SIG-M5 treated with dmso at 0.1 percent for 504 hours (cell line): ENCODE results near the gene GCM1.
"Not testable (repeated sequence)": the region's sequence is repeated elsewhere in the genome, so short reads cannot be mapped to it uniquely, and the experiment has no call there.

Source experiments
- DNase-seq: peaks from one replicate; lab custom pipeline; 2025; ENCODE audit not compliant: unreplicated experiment; lab: John Stamatoyannopoulos, UW

GCM1 gene, protein sequence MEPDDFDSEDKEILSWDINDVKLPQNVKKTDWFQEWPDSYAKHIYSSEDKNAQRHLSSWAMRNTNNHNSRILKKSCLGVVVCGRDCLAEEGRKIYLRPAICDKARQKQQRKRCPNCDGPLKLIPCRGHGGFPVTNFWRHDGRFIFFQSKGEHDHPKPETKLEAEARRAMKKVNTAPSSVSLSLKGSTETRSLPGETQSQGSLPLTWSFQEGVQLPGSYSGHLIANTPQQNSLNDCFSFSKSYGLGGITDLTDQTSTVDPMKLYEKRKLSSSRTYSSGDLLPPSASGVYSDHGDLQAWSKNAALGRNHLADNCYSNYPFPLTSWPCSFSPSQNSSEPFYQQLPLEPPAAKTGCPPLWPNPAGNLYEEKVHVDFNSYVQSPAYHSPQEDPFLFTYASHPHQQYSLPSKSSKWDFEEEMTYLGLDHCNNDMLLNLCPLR

DNA sequence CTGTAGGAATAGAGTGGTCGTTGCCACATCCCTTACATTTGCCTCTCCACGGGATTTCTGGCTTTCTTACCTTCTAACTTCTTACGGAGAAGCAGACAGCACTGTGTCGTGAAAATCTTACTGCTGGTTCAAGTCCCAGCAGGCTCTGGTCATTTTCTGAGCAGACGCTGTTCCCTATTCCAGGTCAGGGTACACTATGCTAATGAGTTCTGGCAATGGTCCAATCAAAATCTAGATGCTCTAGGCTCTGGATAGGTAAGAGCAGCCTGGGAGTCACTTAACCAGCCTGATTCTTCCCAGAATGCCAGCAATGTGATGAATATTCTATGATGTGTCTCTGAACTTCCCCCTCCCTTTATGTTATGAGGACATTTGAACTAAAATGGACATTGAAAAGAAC is at the start of gene GCM1:
Gene GCM1 (minus strand): TSS at position 158 of the 400 bp plus-strand sequence. CDS start 3,209 bp downstream, outside the sequence.
- DNase-seq, result no peak

- no peak for DNase-seq
Observed at GRCh38 chr6:53197553-53197952, 48.9 kb upstream of the GCM1 start.

DNA sequence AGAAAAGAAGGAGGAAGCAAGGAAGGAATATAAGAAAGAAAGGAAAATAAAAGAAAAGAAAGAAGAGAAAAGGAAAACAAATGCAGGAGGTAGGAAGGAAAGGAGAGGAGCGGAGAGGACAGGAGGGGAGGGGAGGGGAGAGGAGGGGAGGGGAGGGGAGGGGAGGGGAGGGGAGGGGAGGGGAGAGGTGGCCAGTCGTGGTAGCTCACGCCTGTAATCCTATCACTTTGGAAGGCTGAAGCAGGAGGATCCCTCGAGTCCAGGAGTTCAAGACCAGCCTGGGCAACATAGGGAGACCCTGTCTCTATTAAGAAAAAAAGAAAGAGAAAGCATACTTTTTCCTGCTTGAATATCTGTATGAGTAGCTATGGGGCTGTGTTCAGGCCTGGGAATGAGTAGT is 46.4 kb upstream of the GCM1 start:
- no peak for DNase-seq

DNA sequence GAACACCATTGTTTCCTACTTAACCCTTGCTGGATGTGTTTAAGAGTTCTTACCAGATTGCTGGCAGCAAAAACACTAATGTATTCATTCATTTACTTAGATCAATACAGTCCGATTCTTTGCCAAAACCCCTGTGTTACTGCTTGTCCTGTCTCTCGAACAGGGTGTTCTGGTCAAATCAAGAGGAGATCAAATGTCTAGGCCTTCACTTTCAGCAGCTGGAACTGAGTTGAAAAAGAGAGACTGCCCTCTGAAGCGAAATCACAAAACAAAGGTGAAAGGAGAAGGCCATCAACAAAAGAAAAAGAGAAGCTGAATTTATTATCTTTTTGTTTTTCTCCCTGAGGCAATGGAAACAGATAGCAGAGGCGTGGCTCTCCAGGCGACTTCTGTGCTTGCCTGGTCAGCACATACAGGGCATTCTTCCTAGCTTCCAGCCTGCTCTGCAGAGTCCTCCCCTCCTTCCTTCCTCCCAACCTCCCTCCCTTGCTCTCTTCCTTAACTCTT is 44.1 kb upstream of the GCM1 start:
- no peak for DNase-seq

DNA sequence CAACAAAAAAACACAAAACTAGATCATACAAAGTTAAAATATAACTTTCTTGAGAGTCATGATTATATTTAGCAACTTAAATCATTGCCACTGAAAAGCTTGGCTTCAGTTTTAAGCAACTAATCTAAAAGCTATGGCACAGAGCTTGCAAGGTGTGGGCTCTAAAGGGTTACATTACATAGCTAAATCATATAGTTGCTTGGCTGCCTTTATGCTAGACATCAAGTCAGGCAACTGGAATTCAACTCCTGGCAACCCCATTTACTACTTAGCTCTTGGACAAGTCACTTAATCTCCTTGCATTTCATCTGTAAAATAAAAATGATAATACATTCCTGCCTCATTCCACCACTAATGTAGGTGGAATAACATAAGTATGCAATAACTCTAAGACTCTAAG is 40.9 kb upstream of the GCM1 start:
- DNase-seq, result no peak

DNA sequence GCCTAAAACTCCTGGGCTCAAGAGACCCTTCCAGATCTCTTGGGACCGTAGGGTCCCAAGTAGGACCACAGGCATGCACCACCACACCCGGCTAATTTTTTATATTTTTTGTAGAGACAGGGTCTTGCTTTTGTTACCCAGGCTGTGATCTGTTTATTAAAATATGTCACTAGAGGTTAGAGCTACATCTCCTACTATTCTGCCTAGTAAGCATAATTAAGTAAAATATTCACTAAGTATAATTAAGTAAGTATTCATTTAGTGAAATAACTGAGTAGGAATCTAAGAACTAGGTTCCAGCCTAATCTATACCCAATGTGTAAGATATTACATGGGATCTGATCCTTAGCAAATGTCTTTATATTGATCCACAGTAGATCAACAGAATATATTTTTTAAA is 40.2 kb upstream of the GCM1 start:
- no peak for DNase-seq

- DNase-seq, result no peak
Observed at GRCh38 chr6:53180678-53181077, 32.0 kb upstream of the GCM1 start.

DNA sequence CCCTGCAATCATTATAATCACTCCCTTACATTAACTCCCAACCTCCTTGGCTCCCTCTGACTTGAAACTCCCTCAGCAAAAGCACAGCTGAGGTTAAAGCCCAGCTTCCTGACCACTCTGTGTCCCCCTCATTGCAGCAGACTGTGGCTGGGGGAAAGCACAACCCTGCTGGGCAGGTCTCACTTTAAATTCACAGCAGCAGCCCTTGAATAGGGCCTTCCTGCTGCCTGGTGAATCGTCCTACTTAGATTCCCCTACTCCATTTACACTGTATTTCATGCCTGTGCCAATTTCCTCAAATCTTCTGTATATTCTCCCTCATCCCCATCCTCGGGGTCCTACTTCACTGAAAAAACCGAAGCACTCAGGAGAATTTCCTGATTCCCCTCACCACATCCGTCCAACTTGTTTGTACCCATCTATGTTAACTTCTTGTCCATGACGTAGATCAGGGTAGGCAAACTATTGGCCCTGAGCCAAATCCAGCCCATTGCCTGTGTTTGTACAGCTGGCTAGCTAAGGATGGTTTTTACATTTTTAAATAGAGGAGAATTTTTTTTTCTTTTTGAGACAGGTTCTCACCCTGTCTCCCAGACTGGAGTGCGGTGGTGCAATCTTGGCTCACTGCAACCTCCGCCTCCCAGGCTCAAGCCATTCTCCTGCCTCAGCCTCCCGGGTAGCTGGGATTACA is 31.5 kb upstream of the GCM1 start:
- no peak for DNase-seq

DNA sequence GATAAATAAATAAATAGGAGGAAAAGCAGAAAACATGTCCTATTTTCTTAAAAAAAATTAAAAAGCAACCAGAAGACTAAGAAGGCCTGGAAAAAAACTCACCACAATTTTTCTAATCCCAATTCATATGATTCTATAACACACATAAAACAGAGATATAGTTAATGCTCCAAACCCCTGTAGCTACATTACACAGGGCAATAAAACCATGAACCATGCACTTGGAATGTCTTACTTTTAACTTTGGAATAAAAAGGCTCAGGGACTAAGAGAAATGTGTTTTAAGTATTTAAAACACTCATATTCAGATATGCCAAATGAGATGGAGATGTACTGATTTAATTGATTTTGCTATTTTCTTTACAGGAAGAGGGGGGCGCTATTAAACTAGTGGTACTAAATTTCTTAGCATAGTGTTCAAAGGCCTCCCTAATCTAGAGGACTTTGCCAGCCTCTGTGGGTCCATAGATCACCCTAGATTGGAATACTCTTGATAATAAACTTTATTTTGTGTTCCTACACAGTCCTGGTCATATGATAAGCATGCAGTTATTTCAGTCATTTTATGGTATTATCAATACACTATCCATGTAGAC is 30.3 kb upstream of the GCM1 start:
- no peak for DNase-seq

GRCh38 chr6:53175027-53175426 is 26.4 kb upstream of the GCM1 start:
- no peak for DNase-seq

DNA sequence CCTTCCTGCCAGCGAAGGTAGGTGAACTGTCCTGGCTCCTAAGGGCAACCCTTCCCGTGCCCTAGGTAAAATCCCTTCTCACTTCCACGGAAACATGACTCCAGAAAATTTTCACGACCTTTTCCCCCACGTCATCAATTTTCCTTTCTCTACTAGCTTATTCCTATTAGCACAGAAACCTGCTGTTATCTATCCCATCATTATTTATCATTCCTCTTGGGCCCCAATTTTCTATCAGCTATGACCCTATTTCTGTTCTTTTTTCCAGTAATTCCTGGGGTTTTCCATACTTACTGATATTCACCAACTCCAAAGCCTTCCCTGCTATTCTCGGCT is 23.8 kb upstream of the GCM1 start:
- DNase-seq, result no peak

GRCh38 chr6:53171605-53172467 is 23.2 kb upstream of the GCM1 start:
- peak; percentile 57 for DNase-seq

- no peak for DNase-seq
Observed at GRCh38 chr6:53168516-53169267, 20.1 kb upstream of the GCM1 start.

DNA sequence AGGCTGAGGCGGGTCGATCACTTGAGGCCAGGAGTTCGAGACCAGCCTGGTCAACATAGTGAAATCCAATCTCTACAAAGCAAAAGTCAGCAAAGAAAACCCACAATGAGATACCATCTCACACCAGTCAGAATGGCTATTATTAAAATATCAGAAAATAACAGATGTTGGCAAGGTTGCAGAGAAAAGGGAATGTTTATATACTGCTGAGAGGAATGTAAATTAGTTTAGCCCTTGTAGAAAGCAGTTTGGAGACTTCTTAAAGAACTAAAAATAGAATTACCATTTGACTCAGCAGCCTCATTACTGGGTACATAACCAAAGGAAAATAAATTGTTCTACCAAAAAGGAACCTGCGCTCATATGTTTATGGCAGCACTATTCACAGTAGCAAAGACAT is 16.7 kb upstream of the GCM1 start:
- DNase-seq, result no peak

GRCh38 chr6:53162606-53163005 is 14.0 kb upstream of the GCM1 start:
- DNase-seq, result peak; percentile 44

DNA sequence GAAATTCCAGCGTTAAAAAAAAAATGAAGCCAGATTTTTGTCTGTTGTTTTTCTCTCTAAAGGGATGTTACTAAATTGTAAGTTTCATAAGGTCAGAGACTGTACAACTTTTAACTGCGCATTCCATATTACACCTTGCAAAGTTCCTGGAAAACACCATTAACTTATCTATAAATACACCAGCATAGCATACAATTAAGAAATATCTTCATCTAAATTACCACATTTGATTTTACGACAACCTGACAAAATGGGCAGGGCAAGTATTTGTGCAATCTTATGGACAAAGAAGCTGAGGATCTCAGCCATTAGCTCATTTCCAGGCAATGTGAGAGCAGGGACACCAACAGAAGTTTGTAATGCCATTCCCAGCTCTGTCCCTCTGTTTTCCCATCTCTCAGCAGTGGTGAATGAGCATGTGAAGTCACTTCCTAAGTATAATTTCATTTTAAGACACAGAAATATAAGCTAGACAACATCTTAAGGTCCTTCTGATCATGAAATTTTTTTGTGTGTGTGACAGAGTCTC is 12.9 kb upstream of the GCM1 start:
- no peak for DNase-seq

DNA sequence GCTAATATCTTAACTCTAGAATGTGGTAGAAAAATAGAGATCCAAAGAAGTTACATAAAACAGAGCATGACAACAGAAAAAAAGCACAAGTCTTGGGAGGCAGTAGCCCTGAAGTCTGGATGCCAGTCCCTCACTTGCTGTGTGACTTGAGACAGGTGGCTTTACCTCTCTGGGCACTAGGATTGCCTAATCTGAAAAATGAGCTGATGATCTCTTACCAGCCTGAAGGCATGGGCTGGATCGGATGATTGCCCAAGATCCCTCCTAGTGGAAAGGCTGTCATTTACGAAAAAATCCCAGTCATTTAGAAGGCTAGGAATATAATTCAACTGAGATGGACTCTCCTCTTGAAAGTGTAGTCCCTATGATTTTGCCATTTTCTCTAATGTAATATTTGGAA is 10.9 kb upstream of the GCM1 start:
- DNase-seq, result peak; percentile 4

- not testable (repeated sequence) for DNase-seq
Observed at GRCh38 chr6:53158076-53158475, 9.4 kb upstream of the GCM1 start.

DNA sequence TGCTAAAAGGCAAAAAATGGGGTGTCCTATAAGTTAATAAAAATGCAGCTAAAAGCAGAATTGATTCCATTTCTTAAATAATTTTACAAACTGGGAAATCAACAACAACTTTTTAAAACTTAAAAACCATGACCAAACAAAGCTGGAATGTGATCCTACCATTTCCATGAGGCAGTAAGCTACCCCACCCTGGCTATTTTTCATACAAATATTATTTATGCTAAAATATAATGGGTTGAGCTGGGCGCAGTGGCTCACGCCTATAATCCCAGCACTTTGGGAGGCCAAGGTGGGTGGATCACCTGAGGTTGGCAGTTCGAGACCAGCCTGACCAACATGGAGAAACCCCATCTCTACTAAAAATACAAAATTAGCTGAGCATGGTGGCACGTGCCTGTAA is 6.6 kb upstream of the GCM1 start:
- not testable (repeated sequence) for DNase-seq

DNA sequence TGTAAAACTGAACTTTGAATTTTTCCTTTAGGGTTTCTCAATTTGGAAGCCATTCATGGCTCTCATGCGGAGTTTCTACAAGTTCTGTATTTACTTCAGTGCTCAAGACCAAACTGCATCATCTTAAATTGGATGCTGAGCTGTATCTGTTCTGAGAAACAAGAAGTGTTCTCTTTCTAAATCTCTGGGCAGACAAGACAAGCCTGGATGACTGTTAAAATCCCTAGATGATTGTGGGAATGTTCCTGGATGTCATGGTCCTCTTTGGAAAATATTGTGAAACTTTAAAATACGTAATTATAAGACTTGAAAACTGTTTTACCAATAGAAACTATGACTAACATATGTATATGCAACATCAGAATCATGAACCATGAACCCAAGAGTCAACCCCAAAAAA is 6.2 kb upstream of the GCM1 start:
- no peak for DNase-seq
